HG02938 (cell line): ENCODE data around the gene SFRP5.

ENCODE experiments used
- ATAC-seq: cut with Tn5 transposase; IDR thresholded peaks from one replicate; pipeline ENCODE4 v1.9.1; 2021; ENCODE audit warnings: mild to moderate bottlenecking, moderate library complexity; ENCODE audit not compliant: unreplicated experiment

SFRP5 gene, protein sequence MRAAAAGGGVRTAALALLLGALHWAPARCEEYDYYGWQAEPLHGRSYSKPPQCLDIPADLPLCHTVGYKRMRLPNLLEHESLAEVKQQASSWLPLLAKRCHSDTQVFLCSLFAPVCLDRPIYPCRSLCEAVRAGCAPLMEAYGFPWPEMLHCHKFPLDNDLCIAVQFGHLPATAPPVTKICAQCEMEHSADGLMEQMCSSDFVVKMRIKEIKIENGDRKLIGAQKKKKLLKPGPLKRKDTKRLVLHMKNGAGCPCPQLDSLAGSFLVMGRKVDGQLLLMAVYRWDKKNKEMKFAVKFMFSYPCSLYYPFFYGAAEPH

DNA sequence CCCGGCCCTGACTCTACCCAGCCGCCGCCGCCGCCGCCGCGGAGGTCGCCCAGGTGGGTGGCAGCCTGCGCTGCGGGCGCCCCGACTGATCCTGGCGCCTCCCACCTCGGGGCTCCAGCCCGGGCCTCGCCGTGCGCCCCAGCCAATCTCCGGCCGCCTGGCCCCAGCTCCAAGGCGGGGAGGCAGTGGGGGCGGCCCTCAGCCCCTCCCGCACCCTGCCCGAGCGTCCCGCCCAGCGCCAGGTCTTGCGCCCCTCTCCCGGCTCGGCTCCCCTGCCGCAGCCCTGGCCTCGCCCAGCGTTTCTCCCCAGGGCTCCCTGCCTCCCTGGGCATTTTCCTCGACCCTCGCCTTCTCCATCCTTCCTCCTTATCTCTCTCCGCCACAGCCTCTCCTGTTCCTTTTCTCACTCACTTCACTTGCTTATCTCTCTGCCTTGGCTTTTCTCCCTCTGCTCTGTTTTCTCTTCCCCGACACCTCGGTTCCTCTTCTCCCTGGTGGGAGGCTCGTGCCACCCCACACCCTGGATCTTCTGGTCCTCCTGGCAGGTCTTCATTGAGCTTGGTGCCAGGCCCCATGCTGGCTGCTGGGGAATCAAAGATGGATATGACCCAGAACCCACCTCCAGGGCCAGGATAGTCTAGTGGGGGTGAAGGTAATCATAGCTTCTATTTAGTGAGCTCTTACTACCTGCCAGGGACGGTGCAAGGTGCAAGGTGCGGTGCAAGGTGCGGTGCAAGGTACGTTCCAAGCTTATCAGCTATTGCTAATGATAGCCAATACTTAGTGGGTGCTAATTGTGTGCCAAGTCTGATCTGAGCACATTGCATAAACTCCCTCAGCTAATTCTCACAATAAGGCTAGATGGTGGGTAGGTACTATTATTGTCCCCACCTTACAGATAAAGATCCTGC, at the start of gene SFRP5:
Gene SFRP5 (minus strand): TSS at position 87 of the 911 bp plus-strand sequence. CDS start 166 bp downstream, outside the sequence.
- no peak for ATAC-seq

DNA sequence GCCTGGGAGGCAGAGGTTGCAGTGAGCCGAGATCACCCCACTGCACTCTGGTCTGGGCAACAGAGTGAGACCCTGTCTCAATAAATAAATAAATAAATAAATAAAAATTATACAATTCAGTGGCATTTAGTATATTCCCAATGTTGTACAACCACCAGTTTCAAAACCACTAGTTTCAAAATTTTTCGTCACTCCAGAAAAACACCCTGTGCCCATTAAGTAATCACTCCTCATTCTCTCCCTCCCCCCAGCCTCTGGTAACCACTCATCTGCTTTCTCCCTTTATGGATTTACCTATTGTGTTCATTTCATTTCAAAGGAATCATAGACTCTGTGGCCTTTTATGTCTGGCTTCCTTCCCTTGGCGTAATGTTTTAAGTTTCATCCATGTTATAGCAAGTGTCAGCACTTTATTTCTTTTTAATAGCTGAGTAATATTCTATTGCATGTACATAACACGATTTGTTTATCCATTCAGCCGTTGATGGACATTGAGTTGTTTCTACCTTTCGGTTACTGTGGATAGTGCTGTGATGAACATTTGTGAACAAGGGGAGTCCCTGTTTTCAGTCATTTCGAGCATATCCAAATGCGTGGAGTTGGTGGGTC, 48.4 kb upstream of the SFRP5 start:
- no peak for ATAC-seq

DNA sequence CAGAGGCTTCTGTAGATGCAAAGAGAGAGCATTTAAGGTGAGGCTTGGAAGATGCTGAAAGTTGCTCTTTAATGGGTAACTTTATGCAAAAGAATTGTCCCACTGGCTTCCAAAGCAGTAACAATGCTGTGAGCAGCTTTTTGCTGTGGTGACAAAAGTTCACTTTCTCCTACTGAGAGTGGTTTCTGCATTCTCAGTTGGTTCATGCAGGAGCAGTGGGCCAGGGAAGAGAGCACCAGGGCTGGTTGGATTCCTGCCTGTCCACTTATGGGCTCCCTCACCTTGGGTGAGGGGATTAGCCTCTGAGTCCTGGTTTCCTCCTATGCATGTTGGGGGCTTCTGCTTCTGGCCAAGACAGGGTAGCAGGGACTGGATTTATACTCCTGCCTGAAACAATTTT, 46.8 kb upstream of the SFRP5 start:
- ATAC-seq, result no peak

DNA sequence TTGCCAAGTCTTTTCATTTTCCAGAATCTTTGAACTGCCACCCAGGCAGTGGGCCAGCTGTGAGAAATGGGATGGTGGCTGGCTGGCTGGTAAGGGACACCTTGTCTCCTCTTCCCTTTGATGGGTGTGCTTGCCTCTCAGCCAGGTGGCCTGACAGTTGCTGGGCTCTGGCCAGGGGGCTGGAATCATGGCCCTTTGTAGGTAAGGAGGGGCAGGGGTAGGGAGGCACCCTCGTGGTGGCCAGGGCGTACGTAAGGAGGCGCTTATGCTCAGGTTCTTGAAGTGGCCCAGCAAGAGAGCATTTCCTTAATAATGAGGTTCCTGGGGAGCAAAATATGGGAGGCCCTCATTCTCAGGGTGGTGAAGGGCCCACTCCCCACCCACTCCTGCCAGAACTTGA, 44.8 kb upstream of the SFRP5 start:
- ATAC-seq, result no peak

- no peak for ATAC-seq
These were observed 43.2 kb upstream of the SFRP5 start for GRCh38 chr10:97814996-97815395.

- ATAC-seq, result no peak
These were observed 41.5 kb upstream of the SFRP5 start for GRCh38 chr10:97813311-97813710.

DNA sequence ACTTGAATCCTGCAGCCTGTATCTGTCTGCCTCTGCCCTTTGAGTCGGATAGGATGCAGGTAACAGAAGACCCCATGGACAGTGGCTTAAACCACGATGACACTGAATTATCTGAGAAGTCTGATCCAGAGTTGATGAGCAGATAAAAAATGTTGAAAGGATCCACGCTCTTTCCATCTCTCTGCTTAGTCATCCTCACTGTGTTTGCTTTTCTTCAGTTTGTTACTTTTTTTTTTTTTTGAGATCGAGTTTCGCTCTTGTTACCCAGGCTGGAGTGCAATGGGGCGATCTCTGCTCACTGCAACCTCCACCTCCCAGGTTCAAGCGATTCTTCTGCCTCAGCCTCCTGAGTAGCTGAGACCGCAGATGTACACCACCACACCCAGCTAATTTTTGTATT, 40.9 kb upstream of the SFRP5 start:
- no peak for ATAC-seq

DNA sequence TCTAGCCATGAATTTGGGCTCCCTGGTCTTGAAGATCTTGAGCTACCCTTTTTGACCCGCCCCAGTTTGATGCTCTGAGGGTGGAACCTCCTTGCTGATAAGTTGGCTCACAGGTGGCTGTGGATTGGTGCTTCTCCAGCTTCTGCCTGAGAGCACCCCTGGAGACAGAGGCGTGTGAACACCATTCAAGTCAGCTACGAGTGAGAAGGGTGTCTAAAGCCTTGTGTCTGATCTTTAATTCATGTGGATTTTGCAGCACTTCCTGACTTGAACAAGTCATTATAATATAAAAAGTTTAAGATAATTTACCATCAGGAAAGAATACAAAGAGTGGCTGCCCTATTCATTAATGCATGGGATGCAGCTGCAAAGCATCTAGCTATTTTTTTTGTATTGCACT, 40.2 kb upstream of the SFRP5 start:
- ATAC-seq, result no peak

GRCh38 chr10:97810446-97810845, 38.6 kb upstream of the SFRP5 start:
- no peak for ATAC-seq

DNA sequence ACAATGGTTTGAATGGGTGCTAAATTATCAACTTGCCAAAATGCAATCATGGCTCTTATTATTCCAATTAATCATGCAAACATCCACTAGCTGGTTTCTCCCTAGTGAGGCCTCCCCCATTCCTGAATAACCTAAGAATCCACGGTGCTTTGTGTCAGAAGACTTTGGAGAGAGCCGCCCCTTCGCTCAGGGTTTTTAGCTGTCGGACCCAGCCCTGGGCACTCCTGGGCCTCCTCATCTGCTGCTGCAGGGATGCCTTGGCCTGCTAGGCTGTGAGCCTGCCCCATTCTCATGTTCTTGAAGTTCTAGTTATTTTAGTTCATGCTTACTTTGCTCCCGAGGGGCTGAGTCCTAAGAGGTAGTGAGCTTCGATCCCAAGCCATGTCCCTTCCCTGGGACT, 34.1 kb upstream of the SFRP5 start:
- no peak for ATAC-seq

- no peak for ATAC-seq
These were observed 33.5 kb upstream of the SFRP5 start for GRCh38 chr10:97805096-97805884.

GRCh38 chr10:97801422-97801821, 29.6 kb upstream of the SFRP5 start:
- ATAC-seq, result no peak

DNA sequence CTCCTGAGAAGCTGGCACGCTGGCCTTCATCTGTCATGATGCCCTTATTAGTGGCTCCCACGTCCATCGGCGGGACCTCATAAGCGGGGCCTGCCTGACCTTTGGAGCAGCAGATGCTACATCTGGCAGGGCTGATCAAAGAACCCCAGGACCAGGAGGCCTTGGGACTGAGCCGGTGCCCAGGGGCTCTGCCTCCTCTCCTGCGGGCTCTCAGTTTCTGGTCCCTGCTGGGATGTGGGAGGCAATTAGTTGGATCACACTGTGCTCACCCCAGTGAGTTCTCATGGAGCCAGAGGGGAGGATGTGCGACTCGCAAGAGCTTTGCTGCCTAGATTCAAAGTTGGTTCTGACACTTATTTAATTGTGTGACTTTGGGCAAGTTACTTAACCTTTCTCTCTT, 28.7 kb upstream of the SFRP5 start:
- ATAC-seq, result no peak

GRCh38 chr10:97798958-97799610, 27.3 kb upstream of the SFRP5 start:
- ATAC-seq, result no peak

DNA sequence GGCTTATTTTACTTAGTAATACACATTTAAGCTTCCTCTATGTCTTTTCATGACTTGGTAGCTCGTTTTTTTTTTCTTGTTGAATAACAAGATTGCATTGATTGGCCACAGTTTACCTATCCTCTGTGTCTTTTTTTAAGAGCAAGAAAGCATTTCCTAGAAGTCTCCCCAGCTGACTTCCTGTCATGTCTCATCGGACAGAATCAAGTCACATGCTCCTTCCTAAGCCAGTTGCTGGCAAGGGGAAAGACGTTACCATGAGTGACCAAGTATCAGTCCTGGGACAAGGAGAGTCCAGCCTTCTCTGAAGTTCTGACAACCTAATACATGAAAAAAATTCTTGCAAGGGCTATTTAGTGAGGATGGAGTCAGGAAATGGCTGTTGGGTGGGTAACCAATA, 24.9 kb upstream of the SFRP5 start:
- no peak for ATAC-seq

- no peak for ATAC-seq
These were observed 24.1 kb upstream of the SFRP5 start for GRCh38 chr10:97795886-97796285.

GRCh38 chr10:97791824-97792721, 20.3 kb upstream of the SFRP5 start:
- no peak for ATAC-seq

DNA sequence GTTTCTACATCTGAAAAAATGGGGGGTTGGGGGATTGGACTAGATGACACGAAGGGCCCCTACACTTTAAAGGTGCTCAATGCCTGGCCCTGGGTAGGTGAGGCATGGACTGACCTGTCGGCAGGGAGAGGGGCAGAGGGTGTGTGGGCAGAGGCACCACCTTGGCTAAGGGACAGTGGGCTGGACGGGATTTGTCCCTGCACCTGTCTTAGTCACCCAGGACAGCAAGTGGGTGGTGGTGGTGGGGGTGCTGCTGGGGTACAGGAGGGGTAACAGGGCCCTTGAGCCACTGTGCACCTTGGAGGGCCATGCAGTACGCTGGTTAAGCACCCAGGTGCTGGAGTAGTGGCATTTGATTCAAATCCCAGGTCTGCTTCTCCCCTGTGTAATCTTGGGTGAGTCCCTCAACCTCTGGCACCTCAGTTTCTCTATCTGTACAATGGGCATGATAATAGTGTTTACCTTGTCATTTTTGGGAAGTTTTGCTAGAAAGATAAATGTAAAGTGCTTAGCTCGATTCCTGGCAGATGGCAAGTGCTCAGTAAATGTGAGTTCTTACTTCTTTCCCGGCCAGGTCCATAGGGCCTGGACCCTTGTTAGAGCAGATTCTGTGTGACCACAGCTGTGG, 18.1 kb upstream of the SFRP5 start:
- ATAC-seq, result no peak
